HG02678 (cell line): ENCODE results near the gene SEMA3C.
A peak's percentile ranks its signal among the peaks of the same experiment; 100 is the strongest.

Experiments
- ATAC-seq: cut with Tn5 transposase; IDR thresholded peaks from one replicate; pipeline ENCODE4 v1.9.1; 2021; ENCODE audit warnings: mild to moderate bottlenecking, moderate library complexity; ENCODE audit not compliant: unreplicated experiment

SEMA3C gene

GRCh38 chr7:80918909-80919721 is at the start of gene SEMA3C:
Gene SEMA3C, minus strand, starts transcription at chr7:80919051. Its CDS starts 2,270 bp downstream, at chr7:80916781.
- peak; percentile 78 for ATAC-seq

GRCh38 chr7:80968606-80969005 is 49.8 kb upstream of the SEMA3C start:
- ATAC-seq: no peak

- no peak for ATAC-seq
Observed at GRCh38 chr7:80967917-80968297, 49.1 kb upstream of the SEMA3C start.

- ATAC-seq: no peak
Observed at GRCh38 chr7:80967071-80967916, 48.4 kb upstream of the SEMA3C start.

GRCh38 chr7:80960244-80960795 is 41.5 kb upstream of the SEMA3C start:
- no peak for ATAC-seq

GRCh38 chr7:80957226-80957777 is 38.5 kb upstream of the SEMA3C start:
- ATAC-seq: no peak

- ATAC-seq: no peak
Observed at GRCh38 chr7:80954191-80954590, 35.3 kb upstream of the SEMA3C start.

GRCh38 chr7:80950550-80950967 is 31.7 kb upstream of the SEMA3C start:
- ATAC-seq: no peak

- no peak for ATAC-seq
Observed at GRCh38 chr7:80949449-80949848, 30.6 kb upstream of the SEMA3C start.

GRCh38 chr7:80946858-80947257 is 28.0 kb upstream of the SEMA3C start:
- ATAC-seq: no peak

GRCh38 chr7:80945976-80946375 is 27.1 kb upstream of the SEMA3C start:
- no peak for ATAC-seq

GRCh38 chr7:80943342-80943741 is 24.5 kb upstream of the SEMA3C start:
- ATAC-seq: no peak

- no peak for ATAC-seq
Observed at GRCh38 chr7:80942261-80943041, 23.6 kb upstream of the SEMA3C start.

- no peak for ATAC-seq
Observed at GRCh38 chr7:80941208-80941758, 22.4 kb upstream of the SEMA3C start.

GRCh38 chr7:80940539-80941207 is 21.8 kb upstream of the SEMA3C start:
- no peak for ATAC-seq

GRCh38 chr7:80937336-80937735 is 18.5 kb upstream of the SEMA3C start:
- ATAC-seq: no peak

- no peak for ATAC-seq
Observed at GRCh38 chr7:80935991-80936780, 17.3 kb upstream of the SEMA3C start.

- ATAC-seq: no peak
Observed at GRCh38 chr7:80934321-80934720, 15.5 kb upstream of the SEMA3C start.

- ATAC-seq: no peak
Observed at GRCh38 chr7:80932536-80932935, 13.7 kb upstream of the SEMA3C start.
